ENCODE measurements around the gene ZSCAN31.

GRCh38 chr6:28345201-28345600 lies 9.3 kb upstream of the ZSCAN31 start:
- TF ChIP-seq CTCF (IDR thresholded peaks at IDR 0.05) (no peak), STAT6 (CRISPR knock-in tag; conservative IDR thresholded peaks at IDR 0.05; ENCODE audit: low read depth) (no peak)

Data from WTC11 (cell line).